Liver (tissue), 3 donors: ENCODE data around the gene EEFSEC.

Experiments
- ATF3 ChIP-seq: IDR thresholded peaks from 2 replicates; pipeline ENCODE4 v1.6.1; 2016; ENCODE audit warnings: antibody characterized with exemption
- CTCF ChIP-seq: fragments of 150-350 bp; IDR thresholded peaks from 2 replicates; pipeline ENCODE4 v1.5.1; 2017; ENCODE audit warnings: improper control_type of control experiment, low read depth, low read length; ENCODE audit not compliant: missing input control
- HNF4A ChIP-seq, 2 donors: conservative IDR thresholded peaks; 2 replicates each; pipeline ENCODE4 v1.6.1; 2016; ENCODE audit warnings: antibody characterized with exemption in 2 of 2, mild to moderate bottlenecking in 2 of 2
- JUND ChIP-seq, 2 donors: IDR thresholded peaks; 2 replicates each; pipeline ENCODE4 v1.6.1; 2016; ENCODE audit warnings: antibody characterized with exemption in 2 of 2
- MAX ChIP-seq: IDR thresholded peaks from 2 replicates; pipeline ENCODE4 v1.6.1; 2016; ENCODE audit warnings: antibody characterized with exemption
- RAD21 ChIP-seq, 2 donors: IDR thresholded peaks; 2 replicates each; pipeline ENCODE4 v1.6.1; 2016; ENCODE audit warnings: antibody characterized with exemption in 2 of 2, mild to moderate bottlenecking in 2 of 2
- REST ChIP-seq: IDR thresholded peaks from 2 replicates; pipeline ENCODE4 v1.6.1; 2016; ENCODE audit warnings: antibody characterized with exemption, mild to moderate bottlenecking
- SP1 ChIP-seq: IDR thresholded peaks from 2 replicates; pipeline ENCODE4 v1.6.1; 2018; ENCODE audit warnings: antibody characterized with exemption, mild to moderate bottlenecking
- YY1 ChIP-seq: IDR thresholded peaks from 2 replicates; pipeline ENCODE4 v1.6.1; 2016; ENCODE audit warnings: antibody characterized with exemption, mild to moderate bottlenecking
- donor health status: healthy.
- donor health status: healthy.

- TF ChIP-seq CTCF (no peak), SP1 (no peak), YY1 (no peak), MAX (no peak), REST (no peak), RAD21 (IDR thresholded peaks at IDR 0.05) (no peak), JUND (IDR thresholded peaks at IDR 0.05) (no peak), ATF3 (no peak), HNF4A (conservative IDR thresholded peaks at IDR 0.05) (no peak)
Measured at GRCh38 chr3:128173200-128173599, 19.9 kb downstream of the EEFSEC start.
